NCI-H128 (cell line): ENCODE results near the gene DLGAP4.
"Not testable (repeated sequence)": the region's sequence is repeated elsewhere in the genome, so short reads cannot be mapped to it uniquely, and the experiment has no call there.

ENCODE experiments used
- DNase-seq: peaks from one replicate; lab custom pipeline; 2025; ENCODE audit not compliant: unreplicated experiment; lab: John Stamatoyannopoulos, UW

The DLGAP4 gene

GRCh38 chr20:36549942-36550789 is 244.0 kb downstream of the DLGAP4 start:
- no peak for DNase-seq

GRCh38 chr20:36550790-36551299 is 244.7 kb downstream of the DLGAP4 start:
- DNase-seq, result no peak

- DNase-seq, result no peak
These were observed 249.1 kb downstream of the DLGAP4 start for GRCh38 chr20:36555248-36555647.

GRCh38 chr20:36562724-36563123 is 256.6 kb downstream of the DLGAP4 start:
- DNase-seq, result no peak

GRCh38 chr20:36563374-36563773 is 257.2 kb downstream of the DLGAP4 start:
- DNase-seq, result no peak

- not testable (repeated sequence) for DNase-seq
These were observed 258.1 kb downstream of the DLGAP4 start for GRCh38 chr20:36564078-36564725.

- not testable (repeated sequence) for DNase-seq
These were observed 258.6 kb downstream of the DLGAP4 start for GRCh38 chr20:36564726-36565121.

- DNase-seq, result no peak
These were observed 259.4 kb downstream of the DLGAP4 start for GRCh38 chr20:36565520-36565919.

- no peak for DNase-seq
These were observed 263.8 kb downstream of the DLGAP4 start for GRCh38 chr20:36569847-36570429.

- no peak for DNase-seq
These were observed 265.7 kb downstream of the DLGAP4 start for GRCh38 chr20:36571564-36572504.

- no peak for DNase-seq
These were observed 266.6 kb downstream of the DLGAP4 start for GRCh38 chr20:36572701-36573102.

GRCh38 chr20:36573103-36573797 is 267.1 kb downstream of the DLGAP4 start, which contains the start of gene TGIF2:
TGIF2 (plus strand) TSS chr20:36573597; CDS start chr20:36578775, 5,178 bp downstream.
- DNase-seq, result no peak

- DNase-seq, result no peak
These were observed 267.7 kb downstream of the DLGAP4 start for GRCh38 chr20:36573798-36574365.

GRCh38 chr20:36574366-36575135 is 268.4 kb downstream of the DLGAP4 start:
- no peak for DNase-seq

GRCh38 chr20:36576081-36576445 is 269.9 kb downstream of the DLGAP4 start:
- no peak for DNase-seq
